Keratinocyte (primary cell): ENCODE measurements around the gene GTF3C2. TPM values are rescaled to one million over a fixed set of nuclear protein-coding genes. Genes with fewer than 3 reads are reported as not detected.
A peak's percentile ranks its signal among the peaks of the same experiment; 100 is the strongest.

ENCODE experiments used
- DNase-seq: peaks from one replicate; pipeline ENCODE4 v3.0.0-alpha.2; 2011; ENCODE audit warnings: low read depth, missing footprints, low spot score
- FAIRE-seq: peaks from 2 replicates; lab custom pipeline; 2011; peaks lifted over from hg19 to GRCh38; lab: Jason Lieb, UNC
- H2AFZ ChIP-seq: 2 replicates; pipeline ENCODE4 v1.6.0; 2012; ENCODE audit warnings: low read length, control low read depth, inconsistent platforms; ENCODE audit not compliant: control insufficient read depth
- H3K27ac ChIP-seq: 2 replicates; pipeline ENCODE4 v1.5.1; 2011; ENCODE audit warnings: low read length; ENCODE audit not compliant: control insufficient read depth, insufficient read depth
- H3K27me3 ChIP-seq: 3 replicates; pipeline ENCODE4 v1.6.0; 2011; ENCODE audit warnings: low read length; ENCODE audit not compliant: control insufficient read depth, insufficient read depth; ENCODE audit errors: extremely low read depth
- H3K36me3 ChIP-seq, 2 experiments: 2 replicates in 1 of 2; 3 replicates in 1 of 2; pipeline ENCODE4 v1.5.1; 2011; ENCODE audit warnings: low read length in 2 of 2, mild to moderate bottlenecking in 1 of 2; ENCODE audit not compliant: control insufficient read depth in 2 of 2, insufficient read depth in 2 of 2; ENCODE audit errors: extremely low read depth in 1 of 2
- H3K4me1 ChIP-seq: 3 replicates; pipeline ENCODE4 v1.5.1; 2011; ENCODE audit warnings: low read length; ENCODE audit not compliant: control insufficient read depth, insufficient read depth; ENCODE audit errors: extremely low read depth
- H3K4me2 ChIP-seq: 3 replicates; pipeline ENCODE4 v1.6.0; 2011; ENCODE audit warnings: low read depth, low read length; ENCODE audit not compliant: control insufficient read depth, insufficient read depth; ENCODE audit errors: extremely low read depth
- H3K4me3 ChIP-seq, 3 experiments: fragments of 200-600 bp in 1 of 3; sonication (generic) in 1 of 3; 2 replicates in 2 of 3; 3 replicates in 1 of 3; pipeline ENCODE4 v1.5.1; 2011 to 2016; ENCODE audit warnings: low read length in 3 of 3, mild to moderate bottlenecking in 3 of 3, control low read depth in 2 of 3, inconsistent platforms in 1 of 3, low read depth in 1 of 3, mixed read lengths in 1 of 3, mixed run types in 1 of 3, moderate library complexity in 1 of 3; ENCODE audit not compliant: control insufficient read depth in 2 of 3, insufficient read depth in 2 of 3; ENCODE audit errors: extremely low read depth in 1 of 3
- H3K79me2 ChIP-seq: 2 replicates; pipeline ENCODE4 v1.6.0; 2012; ENCODE audit warnings: low read length; ENCODE audit not compliant: control insufficient read depth, insufficient read depth
- H3K9ac ChIP-seq: 3 replicates; pipeline ENCODE4 v1.6.0; 2011; ENCODE audit warnings: low read length; ENCODE audit not compliant: control insufficient read depth, insufficient read depth; ENCODE audit errors: extremely low read depth
- H3K9me1 ChIP-seq: 3 replicates; pipeline ENCODE4 v1.6.0; 2011; ENCODE audit warnings: low read length; ENCODE audit not compliant: control insufficient read depth, insufficient read depth; ENCODE audit errors: extremely low read depth
- H3K9me3 ChIP-seq: 2 replicates; pipeline ENCODE4 v1.5.1; 2012; ENCODE audit warnings: low read depth, low read length; ENCODE audit not compliant: control insufficient read depth
- H4K20me1 ChIP-seq: 3 replicates; pipeline ENCODE4 v1.6.0; 2011; ENCODE audit warnings: low read length; ENCODE audit not compliant: control insufficient read depth, insufficient read depth; ENCODE audit errors: extremely low read depth
- CTCF ChIP-seq, 3 experiments: IDR thresholded peaks in 1 of 3; conservative IDR thresholded peaks in 1 of 3; optimal IDR thresholded peaks in 1 of 3; 2 replicates in 2 of 3; 3 replicates in 1 of 3; pipeline versions ENCODE3 to v1.5.1; 2011; ENCODE audit warnings: low read length in 3 of 3, mild to moderate bottlenecking in 3 of 3, moderate library complexity in 2 of 3, control low read depth in 1 of 3, inconsistent platforms in 1 of 3; ENCODE audit not compliant: insufficient read depth in 2 of 3; ENCODE audit errors: extremely low read depth in 1 of 3
- EZH2 ChIP-seq: IDR thresholded peaks from one replicate; pipeline ENCODE4 v1.6.1; 2012; ENCODE audit warnings: inconsistent platforms, mild to moderate bottlenecking, low read length, moderate library complexity
- dilution Hi-C: fragments of 300-500 bp; cut with MboI; formaldehyde crosslinking; loops from one replicate; pipeline ENCODE4 v1.7.0; 2020; ENCODE audit warnings: low sequenced_read_pairs; ENCODE audit not compliant: extremely low pct_ligation_motif_present
- polyA plus RNA-seq, 5 experiments: library from polyadenylated mRNA; depleted of rRNA in 3 of 5; stranded (reverse) in 3 of 5; stranded (forward) in 1 of 5; unstranded in 1 of 5; fragments of >200 nt; gene quantifications; 1 replicate in 1 of 5; 2 replicates in 3 of 5; 3 replicates in 1 of 5; pipeline versions ENCODE4 v1.2.1 to v1.2.3, GENCODE V29; 2011 to 2012; ENCODE audit warnings: missing spikeins in 2 of 5, low read depth in 1 of 5, low replicate concordance in 1 of 5

The GTF3C2 gene
- polyA plus RNA-seq, 1 donor (not counting 4 experiments of a cell fraction or from before 2014, with no cell fraction given) = 53.4 TPM

- no peaks in the 10 kb centered on the region for H4K20me1 ChIP-seq
- peaks cover 8% of the 10 kb centered on the region for H3K4me1 ChIP-seq
- no peaks in the 10 kb centered on the region for H3K79me2 ChIP-seq
- no peaks in the 10 kb centered on the region for H3K9me3 ChIP-seq
- no peaks in the 10 kb centered on the region for H3K9me1 ChIP-seq
- no peak overlapping the region for H3K9ac ChIP-seq
- no peak for TF ChIP-seq EZH2
- peak in 2 of 3 experiments; percentile 19 to 30 for TF ChIP-seq CTCF (optimal IDR thresholded peaks at IDR 0.05 in 1 of 3, IDR thresholded peaks at IDR 0.05 in 1 of 3, conservative IDR thresholded peaks at IDR 0.05 in 1 of 3; ENCODE audit: extremely low read depth in 1 of 3, insufficient read depth in 2 of 3, low read length in 3 of 3)
- FAIRE-seq (no peak), DNase-seq (no peak)
- dilution Hi-C loops = no loop called here
- no peak overlapping the region for H3K4me3 ChIP-seq
- H3K27ac ChIP-seq = no peak overlapping the region
- no peak overlapping the region for H3K4me2 ChIP-seq
- H2AFZ ChIP-seq = no peak overlapping the region
- H3K27me3 ChIP-seq = peaks cover 11% of the 10 kb centered on the region
- no peaks in the 10 kb centered on the region for H3K36me3 ChIP-seq
Observed at GRCh38 chr2:27291865-27292264, 64.7 kb downstream of the GTF3C2 start.

DNA sequence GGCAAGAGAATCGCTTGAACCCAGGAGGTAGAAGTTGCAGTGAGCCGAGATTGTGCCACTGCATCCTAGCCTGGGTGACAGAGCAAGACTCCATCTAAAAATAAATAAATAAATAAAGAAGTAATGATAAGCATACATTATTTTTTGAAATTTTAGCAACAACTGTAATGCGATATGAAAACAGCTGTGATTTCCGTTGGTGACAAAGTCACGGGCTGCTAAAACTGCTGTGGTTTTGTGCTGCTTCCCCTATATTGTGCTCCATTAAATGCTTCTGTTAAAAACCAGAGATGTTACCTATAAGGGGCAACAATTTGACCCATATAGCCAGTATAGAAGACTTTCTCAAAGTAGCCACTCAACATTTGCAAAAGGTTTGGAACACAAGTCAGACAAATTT, 66.0 kb downstream of the GTF3C2 start:
- dilution Hi-C loops = no loop called here

More for the DNA sequence above, 66.0 kb downstream of the GTF3C2 start:
- no peak overlapping the region for H3K4me3 ChIP-seq
- no peaks in the 10 kb centered on the region for H3K9me3 ChIP-seq
- no peak overlapping the region for H3K4me2 ChIP-seq
- no peaks in the 10 kb centered on the region for H3K9me1 ChIP-seq
- no peak overlapping the region for H3K9ac ChIP-seq
- H3K27ac ChIP-seq = no peak overlapping the region
- H3K27me3 ChIP-seq = peaks cover 12% of the 10 kb centered on the region
- H4K20me1 ChIP-seq = no peaks in the 10 kb centered on the region
- FAIRE-seq (no peak), DNase-seq (no peak)
- H3K36me3 ChIP-seq = no peaks in the 10 kb centered on the region
- H3K4me1 ChIP-seq = peaks cover 8% of the 10 kb centered on the region
- no peak overlapping the region for H2AFZ ChIP-seq
- no peaks in the 10 kb centered on the region for H3K79me2 ChIP-seq
- TF ChIP-seq EZH2 (no peak), CTCF (optimal IDR thresholded peaks at IDR 0.05 in 1 of 3, IDR thresholded peaks at IDR 0.05 in 1 of 3, conservative IDR thresholded peaks at IDR 0.05 in 1 of 3; ENCODE audit: extremely low read depth in 1 of 3, insufficient read depth in 2 of 3, low read length in 3 of 3) (no peak)
